HepG2 (cell line): Measurements from ENCODE around the gene ARHGAP20. TPM values are rescaled to one million over a fixed set of nuclear protein-coding genes. Genes with fewer than 3 reads are reported as not detected.

Source experiments
- ATAC-seq: fragments of 200-7000 bp; cut with Tn5 transposase; 3 replicates; pipeline ENCODE4 v1.9.1; 2020; ENCODE audit warnings: mild to moderate bottlenecking, moderate library complexity
- BruUV-seq: library from RNA; stranded (reverse); fragments of 400-500 nt; replicated peaks from 2 replicates; lab custom pipeline; 2021; lab: Mats Ljungman, UMichigan
- CTCF ChIA-PET: fragments of 300-600 bp; formaldehyde crosslinking; extraction: SDS; loops from one replicate; lab custom pipeline; 2021; ENCODE audit warnings: low total read pairs, inconsistent platforms, low intra/inter-chr PET ratio; lab: Yijun Ruan, JAX
- POLR2A ChIA-PET: fragments of 350-600 bp; sonication (Branson Sonifier 250); formaldehyde crosslinking; loops from one replicate; lab custom pipeline; 2020; ENCODE audit warnings: antibody characterized with exemption, inconsistent platforms; lab: Yijun Ruan, JAX
- DNase-seq: peaks from one replicate; pipeline ENCODE4 v3.0.0-alpha.2; 2015; ENCODE audit warnings: low spot score
- FAIRE-seq: peaks from 3 replicates; lab custom pipeline; 2011; peaks lifted over from hg19 to GRCh38; lab: Jason Lieb, UNC
- H2AFZ ChIP-seq: one replicate; pipeline ENCODE4 v1.6.1; 2011; ENCODE audit warnings: low read length, inconsistent platforms
- H3K27ac ChIP-seq: fragments of 300-600 bp; 3 replicates; pipeline ENCODE4 v1.8.0; 2011; ENCODE audit warnings: mixed run types, mild to moderate bottlenecking, mixed read lengths, low read length, inconsistent platforms; ENCODE audit not compliant: insufficient read depth; ENCODE audit errors: extremely low read length
- H3K27me3 ChIP-seq, 2 experiments: fragments of 200-600 bp in 1 of 2; 2 replicates in 1 of 2; 3 replicates in 1 of 2; pipeline versions ENCODE4 v1.6.0 to v1.8.0; 2011; ENCODE audit warnings: low read length in 2 of 2, mild to moderate bottlenecking in 2 of 2, moderate library complexity in 2 of 2, inconsistent platforms in 1 of 2; ENCODE audit not compliant: insufficient read depth in 2 of 2, control insufficient read depth in 1 of 2
- H3K36me3 ChIP-seq, 2 experiments: fragments of 200-600 bp in 1 of 2; replicated peaks in 1 of 2; 2 replicates in 1 of 2; 3 replicates in 1 of 2; pipeline versions ENCODE4 v1.5.1 to v1.8.0; 2011; ENCODE audit warnings: low read length in 2 of 2, inconsistent platforms in 1 of 2; ENCODE audit not compliant: insufficient read depth in 2 of 2, control insufficient read depth in 1 of 2
- H3K4me1 ChIP-seq: 2 replicates; pipeline ENCODE4 v1.5.1; 2012; ENCODE audit warnings: low read length, inconsistent platforms; ENCODE audit not compliant: insufficient read depth
- H3K4me2 ChIP-seq: 2 replicates; pipeline ENCODE4 v1.6.0; 2011; ENCODE audit warnings: low read depth, low read length, inconsistent platforms
- H3K4me3 ChIP-seq, 3 experiments: fragments of 200-600 bp in 1 of 3; sonication (generic), shearing (Covaris generic) in 1 of 3; replicated peaks in 1 of 3; 2 replicates each; pipeline ENCODE4 v1.5.1; 2011 to 2016; ENCODE audit warnings: low read length in 3 of 3, inconsistent platforms in 2 of 3, low read depth in 2 of 3, mild to moderate bottlenecking in 2 of 3, control low read depth in 1 of 3, mixed read lengths in 1 of 3; ENCODE audit not compliant: insufficient read depth in 1 of 3
- H3K79me2 ChIP-seq: one replicate; pipeline ENCODE4 v1.6.1; 2011; ENCODE audit warnings: low read length, inconsistent platforms; ENCODE audit not compliant: insufficient read depth
- H3K9ac ChIP-seq: 2 replicates; pipeline ENCODE4 v1.6.0; 2011; ENCODE audit warnings: mild to moderate bottlenecking, low read depth, low read length, inconsistent platforms; ENCODE audit not compliant: insufficient read depth
- H3K9me3 ChIP-seq: 2 replicates; pipeline ENCODE4 v1.5.1; 2012; ENCODE audit warnings: mild to moderate bottlenecking, low read length
- H4K20me1 ChIP-seq: 2 replicates; pipeline ENCODE4 v1.6.0; 2011; ENCODE audit warnings: inconsistent platforms, mild to moderate bottlenecking, low read length, moderate library complexity; ENCODE audit not compliant: insufficient read depth
- ATF7 ChIP-seq, 2 experiments: fragments of 450-650 bp in 1 of 2; sonication (generic) in 1 of 2; formaldehyde crosslinking in 1 of 2; IDR thresholded peaks; 2 replicates each; pipeline versions ENCODE4 v1.4.0 to v1.6.1; 2016 to 2020; ENCODE audit warnings: antibody characterized with exemption in 1 of 2, mild to moderate bottlenecking in 1 of 2, missing genetic modification reagents in 1 of 2
- ERF ChIP-seq: IDR thresholded peaks from 2 replicates; pipeline ENCODE4 v1.6.1; 2018; ENCODE audit warnings: missing biosample characterization, missing genetic modification reagents
- FIP1L1 ChIP-seq: fragments of 200-400 bp; formaldehyde crosslinking; IDR thresholded peaks from 2 replicates; pipeline ENCODE4 v1.6.1; 2018; ENCODE audit warnings: low read depth, mild to moderate bottlenecking, low read length, moderate library complexity, borderline replicate concordance; ENCODE audit not compliant: insufficient read depth
- GFI1 ChIP-seq: sonication (generic); formaldehyde crosslinking; IDR thresholded peaks from 2 replicates; pipeline ENCODE4 v1.5.0; 2020; ENCODE audit warnings: missing genetic modification reagents, mild to moderate bottlenecking, borderline replicate concordance
- HDAC6 ChIP-seq: fragments of 200-600 bp; sonication (generic); IDR thresholded peaks from 2 replicates; pipeline ENCODE4 v1.7.0; 2017; ENCODE audit warnings: mild to moderate bottlenecking, antibody characterized with exemption, low read length, low read depth
- HOXA7 ChIP-seq: sonication (generic); formaldehyde crosslinking; IDR thresholded peaks from 2 replicates; pipeline ENCODE4 v1.8.1; 2022; ENCODE audit warnings: mild to moderate bottlenecking, missing genetic modification reagents, moderate library complexity
- PBX2 ChIP-seq: IDR thresholded peaks from 2 replicates; pipeline ENCODE4 v1.6.1; 2016; ENCODE audit warnings: control low read depth
- SMYD3 ChIP-seq: sonication (generic); formaldehyde crosslinking; IDR thresholded peaks from 2 replicates; pipeline ENCODE4 v1.8.1; 2023; ENCODE audit warnings: mild to moderate bottlenecking, missing genetic modification reagents
- SNAPC2 ChIP-seq: sonication (generic); formaldehyde crosslinking; IDR thresholded peaks from 2 replicates; pipeline ENCODE4 v1.8.1; 2022; ENCODE audit warnings: mild to moderate bottlenecking, missing genetic modification reagents
- SP140L ChIP-seq: sonication (generic); formaldehyde crosslinking; IDR thresholded peaks from 2 replicates; pipeline ENCODE4 v1.4.0; 2020; ENCODE audit warnings: missing genetic modification reagents, borderline replicate concordance
- ZNF337 ChIP-seq: sonication (generic); formaldehyde crosslinking; IDR thresholded peaks from 2 replicates; pipeline ENCODE4 v1.5.1; 2020; ENCODE audit warnings: missing genetic modification reagents, low read depth, mild to moderate bottlenecking, borderline replicate concordance
- ZNF850 ChIP-seq: sonication (generic); formaldehyde crosslinking; conservative IDR thresholded peaks from 2 replicates; pipeline ENCODE4 v1.9.0; 2021; ENCODE audit warnings: mild to moderate bottlenecking, missing genetic modification reagents
- WGBS: methylation state at CpG from one replicate; pipeline ENCODE4 v1.1.6; 2017; ENCODE audit warnings: low lambda C conversion rate; 5-methylcytosine and 5-hydroxymethylcytosine counted together
- in situ Hi-C: cut with HindIII; loops from 2 replicates; pipeline ENCODE4 v1.10.0; 2017; ENCODE audit warnings: low pct_unique_long_range_greater_than_20kb; ENCODE audit not compliant: extremely low pct_ligation_motif_present
- intact Hi-C: fragments of 100-400 bp; cut with micrococcal nuclease; formaldehyde crosslinking; loops from one replicate; pipeline ENCODE4 v1.10.0; 2022; ENCODE audit not compliant: unreplicated experiment
- polyA plus RNA-seq, 8 experiments: library from polyadenylated mRNA; depleted of rRNA in 3 of 8; stranded (reverse) in 7 of 8; unstranded in 1 of 8; fragments of >200 nt; fragmentation: Illumina TruSeq in 4 of 8; extraction: Trizol in 4 of 8; gene quantifications; 2 replicates each; pipeline versions ENCODE4 v1.2.1 to v1.2.3, GENCODE V29; 2011 to 2016; ENCODE audit warnings: low read depth in 4 of 8, missing spikeins in 1 of 8, mixed read lengths in 1 of 8; ENCODE audit not compliant: insufficient read depth in 1 of 8
- total RNA-seq, 5 experiments: library from RNA; depleted of rRNA; stranded (reverse); fragments of >200 nt; fragmentation: Illumina TruSeq; extraction: Trizol; gene quantifications; 2 replicates each; pipeline ENCODE4 v1.2.3, GENCODE V29; 2016; ENCODE audit warnings: low read depth in 1 of 5
- TF ChIP-seq, protein P1 (sequence below): IDR thresholded peaks from 2 replicates; pipeline ENCODE4 v1.6.1; 2016; ENCODE audit warnings: low read depth, missing genetic modification reagents, missing compliant biosample characterization
- TF ChIP-seq, protein P2 (sequence below): sonication (generic); formaldehyde crosslinking; IDR thresholded peaks from 2 replicates; pipeline ENCODE4 v1.4.0; 2020; ENCODE audit warnings: mild to moderate bottlenecking, missing genetic modification reagents
- TF ChIP-seq, protein P3 (sequence below): sonication (generic); formaldehyde crosslinking; IDR thresholded peaks from 2 replicates; pipeline ENCODE4 v1.4.0; 2020; ENCODE audit warnings: missing genetic modification reagents, borderline replicate concordance

The ARHGAP20 gene
- total and polyA plus RNA-seq, 2 of the 13 experiments (the other 11 are each of a cell fraction or from before 2014, with no cell fraction given) = not detected

- TF ChIP-seq, protein P1, sequence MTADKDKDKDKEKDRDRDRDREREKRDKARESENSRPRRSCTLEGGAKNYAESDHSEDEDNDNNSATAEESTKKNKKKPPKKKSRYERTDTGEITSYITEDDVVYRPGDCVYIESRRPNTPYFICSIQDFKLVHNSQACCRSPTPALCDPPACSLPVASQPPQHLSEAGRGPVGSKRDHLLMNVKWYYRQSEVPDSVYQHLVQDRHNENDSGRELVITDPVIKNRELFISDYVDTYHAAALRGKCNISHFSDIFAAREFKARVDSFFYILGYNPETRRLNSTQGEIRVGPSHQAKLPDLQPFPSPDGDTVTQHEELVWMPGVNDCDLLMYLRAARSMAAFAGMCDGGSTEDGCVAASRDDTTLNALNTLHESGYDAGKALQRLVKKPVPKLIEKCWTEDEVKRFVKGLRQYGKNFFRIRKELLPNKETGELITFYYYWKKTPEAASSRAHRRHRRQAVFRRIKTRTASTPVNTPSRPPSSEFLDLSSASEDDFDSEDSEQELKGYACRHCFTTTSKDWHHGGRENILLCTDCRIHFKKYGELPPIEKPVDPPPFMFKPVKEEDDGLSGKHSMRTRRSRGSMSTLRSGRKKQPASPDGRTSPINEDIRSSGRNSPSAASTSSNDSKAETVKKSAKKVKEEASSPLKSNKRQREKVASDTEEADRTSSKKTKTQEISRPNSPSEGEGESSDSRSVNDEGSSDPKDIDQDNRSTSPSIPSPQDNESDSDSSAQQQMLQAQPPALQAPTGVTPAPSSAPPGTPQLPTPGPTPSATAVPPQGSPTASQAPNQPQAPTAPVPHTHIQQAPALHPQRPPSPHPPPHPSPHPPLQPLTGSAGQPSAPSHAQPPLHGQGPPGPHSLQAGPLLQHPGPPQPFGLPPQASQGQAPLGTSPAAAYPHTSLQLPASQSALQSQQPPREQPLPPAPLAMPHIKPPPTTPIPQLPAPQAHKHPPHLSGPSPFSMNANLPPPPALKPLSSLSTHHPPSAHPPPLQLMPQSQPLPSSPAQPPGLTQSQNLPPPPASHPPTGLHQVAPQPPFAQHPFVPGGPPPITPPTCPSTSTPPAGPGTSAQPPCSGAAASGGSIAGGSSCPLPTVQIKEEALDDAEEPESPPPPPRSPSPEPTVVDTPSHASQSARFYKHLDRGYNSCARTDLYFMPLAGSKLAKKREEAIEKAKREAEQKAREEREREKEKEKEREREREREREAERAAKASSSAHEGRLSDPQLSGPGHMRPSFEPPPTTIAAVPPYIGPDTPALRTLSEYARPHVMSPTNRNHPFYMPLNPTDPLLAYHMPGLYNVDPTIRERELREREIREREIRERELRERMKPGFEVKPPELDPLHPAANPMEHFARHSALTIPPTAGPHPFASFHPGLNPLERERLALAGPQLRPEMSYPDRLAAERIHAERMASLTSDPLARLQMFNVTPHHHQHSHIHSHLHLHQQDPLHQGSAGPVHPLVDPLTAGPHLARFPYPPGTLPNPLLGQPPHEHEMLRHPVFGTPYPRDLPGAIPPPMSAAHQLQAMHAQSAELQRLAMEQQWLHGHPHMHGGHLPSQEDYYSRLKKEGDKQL (CRISPR knock-in tag) = no peak
- TF ChIP-seq SNAPC2 (CRISPR knock-in tag) (no peak), GFI1 (no peak), ZNF850 (CRISPR knock-in tag) (no peak), SMYD3 (CRISPR knock-in tag) (no peak), HDAC6 (no peak), ZNF337 (CRISPR knock-in tag) (no peak), FIP1L1 (no peak)
These were observed 105.8 kb downstream of the ARHGAP20 start (continued) for GRCh38 chr11:110606415-110606814.

- no peak overlapping the region for H3K27ac ChIP-seq
- no TSS peak for BruUV-seq
- POLR2A ChIA-PET = no interaction called here
- 32% methylated on average over 4 of the region's 4 CpGs for WGBS
- peaks cover 6% of the 10 kb centered on the region; the same call in 1 of the 2 replicates for H3K9me3 ChIP-seq
- intact Hi-C loops = no loop called here
- H3K9ac ChIP-seq = no peak overlapping the region
- H3K4me3 ChIP-seq = no peak overlapping the region
- FAIRE-seq = no peak
- no peaks in the 10 kb centered on the region for H3K36me3 ChIP-seq
- H3K79me2 ChIP-seq = no peaks in the 10 kb centered on the region
- CTCF ChIA-PET = no interaction called here
- ATAC-seq = no peak
- H3K27me3 ChIP-seq = no peaks in the 10 kb centered on the region
- DNase-seq = no peak
- no peak overlapping the region for H3K4me2 ChIP-seq
- no peaks in the 10 kb centered on the region for H3K4me1 ChIP-seq
- no peaks in the 10 kb centered on the region for H4K20me1 ChIP-seq
- in situ Hi-C loops = no loop called here
- H2AFZ ChIP-seq = no peak overlapping the region
- TF ChIP-seq ATF7 (IDR thresholded peaks at IDR 0.05) (no peak), ATF7 (CRISPR knock-in tag; IDR thresholded peaks at IDR 0.05) (no peak), PBX2 (CRISPR knock-in tag) (no peak), HOXA7 (CRISPR knock-in tag) (no peak), ERF (CRISPR knock-in tag) (no peak), ZNF850 (CRISPR knock-in tag) (no peak), SP140L (CRISPR knock-in tag) (no peak)
- TF ChIP-seq, protein P2, sequence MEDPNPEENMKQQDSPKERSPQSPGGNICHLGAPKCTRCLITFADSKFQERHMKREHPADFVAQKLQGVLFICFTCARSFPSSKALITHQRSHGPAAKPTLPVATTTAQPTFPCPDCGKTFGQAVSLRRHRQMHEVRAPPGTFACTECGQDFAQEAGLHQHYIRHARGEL = no peak
- TF ChIP-seq, protein P3, sequence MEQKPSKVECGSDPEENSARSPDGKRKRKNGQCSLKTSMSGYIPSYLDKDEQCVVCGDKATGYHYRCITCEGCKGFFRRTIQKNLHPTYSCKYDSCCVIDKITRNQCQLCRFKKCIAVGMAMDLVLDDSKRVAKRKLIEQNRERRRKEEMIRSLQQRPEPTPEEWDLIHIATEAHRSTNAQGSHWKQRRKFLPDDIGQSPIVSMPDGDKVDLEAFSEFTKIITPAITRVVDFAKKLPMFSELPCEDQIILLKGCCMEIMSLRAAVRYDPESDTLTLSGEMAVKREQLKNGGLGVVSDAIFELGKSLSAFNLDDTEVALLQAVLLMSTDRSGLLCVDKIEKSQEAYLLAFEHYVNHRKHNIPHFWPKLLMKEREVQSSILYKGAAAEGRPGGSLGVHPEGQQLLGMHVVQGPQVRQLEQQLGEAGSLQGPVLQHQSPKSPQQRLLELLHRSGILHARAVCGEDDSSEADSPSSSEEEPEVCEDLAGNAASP (CRISPR knock-in tag) = no peak
These were observed 110.3 kb downstream of the ARHGAP20 start for GRCh38 chr11:110601936-110602335.
